ENCODE measurements around the gene RPL36.
"Not testable (repeated sequence)": the region's sequence is repeated elsewhere in the genome, so short reads cannot be mapped to it uniquely, and the experiment has no call there.

The RPL36 gene

DNA sequence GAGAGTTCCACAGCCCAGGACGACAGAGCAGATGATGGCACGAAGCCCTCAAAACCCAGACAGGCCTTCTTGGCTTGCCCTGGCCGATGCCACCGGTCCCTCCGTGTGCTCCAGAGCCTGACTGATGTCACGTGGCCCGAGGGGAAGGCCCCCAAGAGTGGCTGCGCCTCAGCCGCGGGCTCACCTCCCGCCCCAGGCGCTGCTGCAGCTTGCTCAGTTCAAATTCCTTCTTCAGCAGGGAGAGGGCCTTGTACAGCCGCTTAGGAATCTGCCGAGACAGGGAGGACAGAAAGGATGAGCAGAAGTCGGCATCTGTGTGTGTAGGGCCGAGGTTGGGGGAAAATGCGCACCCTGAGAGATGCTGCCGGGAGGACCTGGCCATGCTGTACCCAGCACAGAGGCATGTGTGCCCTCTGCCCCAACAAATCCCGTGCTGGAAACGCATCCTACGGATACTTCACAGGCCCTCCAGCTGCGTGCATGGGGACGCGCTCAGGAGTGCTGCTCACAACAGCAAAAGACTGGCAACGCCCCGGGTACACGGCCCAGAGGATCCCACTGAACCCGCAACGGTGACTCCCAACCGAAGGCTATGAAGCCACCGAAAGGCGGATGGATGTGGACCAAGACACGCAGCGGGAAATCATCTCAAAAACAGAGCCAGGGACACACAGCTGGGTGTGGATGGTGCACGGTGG, 16.9 kb downstream of the RPL36 start:
- no peak for DNase-seq (ENCODE audit: low spot score)

DNA sequence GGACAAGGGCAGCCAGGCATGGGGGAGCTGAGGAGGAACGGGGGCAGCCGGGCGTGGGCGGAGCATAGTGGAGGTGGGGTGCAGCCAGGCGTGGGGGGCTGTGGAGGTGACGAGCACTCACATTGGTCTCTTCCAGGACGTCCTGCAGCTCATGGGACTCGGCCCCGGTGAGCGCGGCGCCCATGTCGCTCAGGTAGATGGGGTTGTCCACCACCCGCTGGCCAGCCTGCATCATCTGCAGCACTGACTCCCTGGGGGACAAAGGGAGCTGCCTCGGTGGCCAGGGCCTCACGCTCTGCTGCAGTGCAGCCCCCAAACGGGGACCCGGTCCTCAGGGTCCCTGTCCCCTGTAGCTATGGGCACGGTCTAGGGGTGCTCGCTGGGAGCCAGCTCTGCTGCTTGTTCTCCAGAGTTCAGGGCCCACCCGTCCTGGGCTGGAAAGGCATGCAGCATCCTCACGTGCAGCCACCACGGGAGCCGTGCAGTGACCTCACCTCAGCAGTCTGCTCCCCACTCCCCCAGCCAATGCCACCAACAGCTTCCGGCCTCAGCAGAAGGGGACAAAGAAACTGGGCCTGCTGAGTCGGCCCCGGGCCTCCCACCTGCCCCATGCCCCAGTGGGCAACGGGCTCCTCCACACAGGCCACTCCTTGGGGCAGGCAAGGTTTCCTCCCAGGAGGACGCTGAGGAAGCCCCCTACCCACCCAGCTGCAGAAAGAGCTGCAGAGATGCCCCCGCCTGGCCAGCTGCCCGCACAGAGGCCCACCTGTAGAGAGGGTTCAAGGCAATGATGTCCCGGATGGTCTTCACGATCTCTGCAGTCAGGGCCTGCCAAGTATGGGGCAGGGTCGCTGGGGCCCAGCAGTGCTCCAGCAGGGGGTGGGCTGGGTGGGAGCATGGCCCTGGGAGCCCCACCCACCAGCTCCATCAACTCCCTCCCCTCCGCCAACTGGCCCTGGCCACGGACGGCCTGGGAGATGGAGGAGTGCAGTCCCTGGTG, 17.8 kb downstream of the RPL36 start:
- no peak for DNase-seq (ENCODE audit: low spot score)

DNA sequence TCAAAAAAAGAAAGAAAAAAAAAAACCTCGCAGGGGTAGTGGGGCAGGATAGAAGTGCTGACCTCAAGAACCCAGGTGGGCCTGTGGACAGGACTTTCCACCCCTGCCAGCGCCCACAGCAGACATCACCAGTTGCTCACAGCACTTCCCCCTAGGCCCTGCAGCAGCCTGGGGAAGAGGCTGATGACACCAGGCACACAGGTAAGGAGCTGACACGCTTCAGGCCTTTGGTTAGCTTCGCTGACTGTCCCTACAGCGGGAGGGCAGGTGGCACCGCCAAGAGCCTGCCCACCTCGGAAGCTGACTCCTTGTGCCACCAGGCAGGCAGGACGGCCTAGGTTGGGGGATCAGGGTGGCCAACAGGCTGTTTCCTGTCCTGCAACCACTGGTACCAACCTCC, 20.9 kb downstream of the RPL36 start:
- no peak for DNase-seq (ENCODE audit: low spot score)

DNA sequence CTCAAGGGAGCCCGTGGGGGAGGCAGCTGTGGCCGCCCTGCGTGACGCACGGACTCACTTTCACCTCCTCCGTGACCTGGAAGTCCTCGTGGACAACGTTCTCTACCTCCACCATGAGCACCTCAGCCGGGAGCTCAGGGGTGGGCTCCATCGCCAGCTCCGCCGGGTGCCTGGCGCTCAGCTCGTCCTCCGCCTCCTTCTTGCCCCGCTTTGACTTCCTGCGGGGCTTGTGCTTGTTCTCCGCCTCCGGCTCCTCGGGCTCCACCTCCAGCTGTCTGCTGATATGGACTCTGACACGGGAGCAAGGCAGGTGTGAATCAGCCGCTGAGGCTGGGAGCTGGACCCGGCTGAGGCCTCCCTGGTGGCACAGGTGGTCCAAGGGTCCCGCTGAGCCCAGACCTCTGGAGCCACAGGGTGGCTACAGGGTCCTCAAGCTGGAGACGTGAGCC, 21.6 kb downstream of the RPL36 start:
- DNase-seq (ENCODE audit: low spot score): no peak

DNA sequence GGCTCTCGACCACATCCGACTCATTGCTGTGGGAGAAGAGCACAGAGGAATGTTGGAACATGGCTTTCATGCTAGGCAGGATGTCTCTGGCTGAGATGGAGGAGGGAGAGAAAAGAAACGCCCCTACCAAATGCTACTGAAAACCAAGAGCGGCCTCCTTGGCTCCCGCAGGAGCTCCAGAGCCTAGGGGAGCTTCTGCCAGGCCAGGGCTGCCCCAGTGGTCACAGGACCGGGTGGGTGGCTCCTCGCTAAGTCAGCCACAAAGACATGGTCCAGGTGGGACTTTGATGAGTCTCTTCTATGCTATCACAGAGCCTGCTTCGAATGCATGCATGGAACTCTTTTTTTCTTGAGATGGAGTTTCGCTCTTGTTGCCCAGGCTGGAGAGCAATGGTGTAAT, 23.1 kb downstream of the RPL36 start:
- DNase-seq (ENCODE audit: low spot score): no peak

DNA sequence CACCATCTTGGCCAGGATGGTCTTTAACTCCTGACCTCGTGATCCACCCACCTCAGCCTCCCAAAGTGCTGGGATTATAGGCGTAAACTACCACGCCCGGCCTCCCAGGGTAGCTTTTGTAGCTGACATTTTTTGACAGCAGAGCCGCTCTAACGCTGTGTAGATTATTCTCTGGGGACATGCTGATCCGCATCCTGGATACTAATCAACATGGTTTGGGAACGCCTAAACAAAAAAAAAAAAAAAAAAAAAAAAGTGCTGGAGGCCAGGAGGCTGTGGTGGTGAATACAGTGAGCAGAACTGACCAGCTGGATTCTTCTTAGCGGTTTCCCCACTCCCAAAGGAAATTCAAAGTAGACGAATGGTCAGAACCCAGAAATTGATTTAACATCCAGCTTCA, 24.7 kb downstream of the RPL36 start:
- DNase-seq (ENCODE audit: low spot score): no peak

DNA sequence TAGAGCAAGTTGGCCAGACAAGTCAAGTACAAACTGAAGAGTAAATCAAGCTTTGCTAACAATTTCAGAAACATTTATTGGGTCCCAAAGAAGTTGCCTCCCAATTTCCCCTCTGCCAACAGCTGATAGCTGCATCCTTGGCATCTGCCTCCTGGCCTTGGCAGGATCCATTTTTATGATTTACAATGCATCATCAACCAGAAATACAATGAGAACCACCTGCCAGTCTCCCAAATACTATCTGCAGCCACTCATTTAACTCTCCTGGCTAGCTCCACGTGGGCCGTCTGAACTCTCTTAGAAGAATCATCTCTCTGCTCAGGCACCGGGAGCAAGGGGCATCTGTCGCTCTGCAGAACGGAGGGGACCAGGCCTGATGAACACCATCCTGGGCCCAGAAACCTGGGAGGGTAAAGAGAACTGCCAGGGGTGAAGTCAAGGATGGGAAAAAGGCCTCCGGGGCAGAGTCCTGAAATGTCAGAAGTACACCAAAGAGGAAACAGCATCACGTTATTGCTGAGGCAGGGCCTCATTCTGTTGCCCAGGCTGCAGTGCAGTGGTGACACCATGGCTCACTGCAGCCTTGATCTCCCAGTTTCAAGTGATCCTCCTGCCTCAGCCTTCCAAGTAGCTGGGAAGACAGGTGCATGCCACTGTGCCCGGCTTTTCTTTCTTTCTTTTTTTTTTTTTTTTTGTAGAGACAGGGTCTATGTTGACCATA, 27.3 kb downstream of the RPL36 start:
- DNase-seq (ENCODE audit: low spot score): no peak

DNA sequence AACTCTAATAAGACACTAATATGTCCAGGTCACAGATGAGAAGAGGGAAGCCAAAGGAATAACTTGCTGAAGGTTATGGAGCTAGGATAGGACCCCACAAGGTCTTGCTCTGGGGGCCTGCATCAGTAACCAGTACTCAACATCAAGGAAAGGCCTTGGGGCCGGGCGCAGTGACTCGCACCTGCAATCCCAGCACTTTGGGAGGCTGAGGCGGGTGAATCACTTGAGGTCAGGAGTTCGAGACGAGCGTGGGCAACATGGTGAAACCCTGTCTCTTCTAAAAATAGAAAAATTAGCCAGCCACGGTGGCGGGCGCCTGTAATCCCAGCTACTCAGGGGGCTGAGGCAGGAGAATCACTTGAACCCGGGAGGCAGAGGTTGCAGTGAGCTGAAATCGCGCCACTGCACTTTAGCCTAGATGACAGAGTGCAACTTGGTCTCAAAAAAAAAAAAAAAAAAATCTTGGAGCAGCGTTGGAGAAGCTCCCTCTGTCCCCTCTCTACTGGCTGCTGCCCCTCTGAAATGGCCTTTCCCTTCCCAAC, 28.0 kb downstream of the RPL36 start:
- DNase-seq (ENCODE audit: low spot score): no peak

DNA sequence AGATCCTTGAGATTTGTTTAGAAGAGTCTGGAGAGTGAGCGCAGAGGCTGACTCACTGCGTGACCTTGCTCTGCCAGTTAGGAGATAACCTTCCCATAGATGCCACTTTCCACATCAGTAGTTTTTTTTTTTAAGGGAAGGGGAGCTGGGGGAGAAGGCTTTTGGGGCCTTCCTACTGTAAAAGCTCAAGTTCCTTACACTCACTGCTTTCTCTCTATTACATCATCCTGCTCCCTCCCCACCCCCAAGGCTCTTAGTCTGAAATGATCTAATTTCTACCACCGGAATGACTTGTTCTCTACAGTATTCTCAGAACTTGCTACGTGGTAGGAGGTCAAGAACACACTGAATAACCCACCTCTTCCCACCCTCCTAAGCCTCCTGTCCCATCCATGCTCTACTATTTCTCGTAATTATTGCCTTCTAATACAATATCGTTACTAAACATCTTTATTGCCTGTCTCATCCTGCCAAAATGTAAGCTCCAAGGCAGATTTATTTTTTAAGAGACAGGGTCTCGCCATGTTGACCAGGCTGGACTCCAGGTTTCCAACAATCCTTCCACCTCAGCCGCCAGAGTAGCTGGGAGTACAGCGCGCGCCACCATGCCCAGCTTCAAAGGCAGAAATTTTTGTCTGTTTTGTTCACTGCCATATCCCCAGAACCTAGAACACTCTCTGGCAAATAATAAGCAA, 28.6 kb downstream of the RPL36 start:
- peak; percentile 25 for DNase-seq (ENCODE audit: low spot score)

DNA sequence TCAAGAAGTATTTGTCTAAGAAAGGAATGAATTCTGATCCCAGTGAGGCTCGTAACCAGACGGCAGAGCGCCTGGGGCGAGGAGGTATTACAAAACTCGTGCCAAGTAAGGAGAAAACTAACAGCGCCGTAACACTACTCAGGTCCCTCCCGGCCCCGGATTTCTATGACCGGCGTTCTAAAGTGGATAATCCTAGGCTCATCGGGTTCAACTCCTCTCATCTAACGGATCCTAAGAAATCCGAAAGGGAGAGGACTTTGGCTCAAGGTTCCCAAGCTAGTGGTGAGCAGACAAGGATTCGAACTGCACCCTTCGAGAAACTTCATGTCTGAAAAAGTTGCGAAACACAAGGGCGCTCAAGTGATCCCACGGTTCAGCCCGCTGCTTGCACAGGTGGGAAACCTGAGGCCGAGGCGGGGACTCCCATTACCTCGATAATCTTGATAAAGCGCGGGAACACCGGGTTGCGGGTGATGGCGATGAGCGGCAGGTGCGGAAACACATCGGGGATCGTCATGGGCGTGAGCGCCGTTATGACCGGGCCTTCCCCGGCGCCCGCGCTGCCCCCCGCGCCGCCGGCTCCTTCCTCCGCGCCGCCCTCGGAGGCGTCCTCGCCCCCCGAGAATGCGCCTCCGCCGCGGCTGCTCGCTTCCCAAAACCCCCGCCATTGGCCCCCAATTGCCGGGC, 29.3 kb downstream of the RPL36 start:
- DNase-seq (ENCODE audit: low spot score): no peak

DNA sequence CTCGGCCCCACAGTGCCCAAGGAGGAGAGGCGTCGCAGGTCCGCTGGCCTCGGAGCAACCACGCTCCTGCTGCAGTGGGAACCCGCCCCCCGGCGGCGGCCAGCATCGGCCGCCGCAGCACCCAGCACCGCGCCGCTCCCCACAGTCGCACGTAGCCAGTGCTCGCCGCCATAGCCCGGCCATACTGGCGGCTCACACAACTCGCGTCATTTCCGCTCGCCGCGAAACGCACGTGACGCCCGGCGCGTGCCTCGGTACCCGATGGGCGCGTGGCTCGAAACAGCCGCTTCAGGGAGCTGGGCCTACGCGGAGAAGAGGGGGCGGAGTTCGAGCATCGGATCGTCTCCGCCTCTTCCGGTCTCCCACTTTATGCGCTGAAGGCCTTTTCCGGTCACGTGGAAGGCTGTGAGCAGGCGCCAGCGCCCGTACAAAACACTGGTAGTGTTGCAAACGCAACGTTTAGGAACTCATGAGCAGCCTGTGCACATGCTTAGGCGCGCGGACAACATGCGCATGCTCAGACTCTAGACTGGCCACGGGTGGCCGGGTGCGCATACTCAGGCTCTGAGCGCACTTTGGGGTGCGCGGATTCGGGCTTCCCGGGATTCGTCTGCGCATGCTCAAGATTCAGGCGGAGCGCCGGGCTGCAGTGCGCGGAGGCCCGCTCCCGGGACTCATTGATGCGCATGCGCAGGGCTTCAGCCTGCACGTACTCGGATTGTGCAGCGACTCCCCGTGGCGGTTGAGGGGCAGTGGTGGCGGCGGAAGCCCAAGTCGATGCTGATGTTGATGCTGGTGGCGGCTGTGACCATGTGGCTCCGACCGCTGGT, 30.1 kb downstream of the RPL36 start, which contains the start of the genes CATSPERD and LONP1:
Gene CATSPERD (plus strand): TSS at position 677 of the 830 bp plus-strand sequence. CDS start 101 bp downstream, at position 778.
Gene LONP1 (minus strand): TSS at position 186 of the 830 bp plus-strand sequence. CDS start 14 bp downstream, at position 172.
- DNase-seq (ENCODE audit: low spot score): peak; percentile 98

DNA sequence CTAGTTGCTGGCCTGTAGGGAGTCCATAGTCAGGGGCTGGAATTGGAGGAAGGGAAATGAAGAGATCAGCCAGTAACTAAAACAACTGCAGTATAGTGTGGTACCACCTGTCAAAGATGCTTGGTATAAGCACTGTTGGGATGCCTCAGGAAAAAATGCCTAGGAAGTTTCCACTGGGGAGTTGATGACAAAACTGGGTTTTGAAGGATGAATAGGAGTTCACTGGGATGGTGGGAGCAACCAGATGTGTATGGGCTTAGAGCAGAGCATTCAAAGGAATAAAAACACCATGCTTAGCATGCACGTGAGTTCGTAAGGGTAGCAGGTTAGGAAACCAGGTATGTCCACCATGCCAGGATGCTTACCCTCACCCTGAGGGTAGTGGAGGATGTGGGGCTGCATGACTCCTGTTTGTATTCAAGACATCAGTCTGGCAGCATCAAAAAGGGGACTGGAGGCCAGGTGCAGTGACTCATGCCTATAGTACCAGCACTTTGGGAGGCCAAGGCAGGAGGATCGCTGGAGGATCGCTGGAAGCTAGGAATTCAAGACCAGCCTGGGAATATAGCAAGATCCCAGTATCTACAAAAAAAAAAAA, 37.5 kb downstream of the RPL36 start:
- no peak for DNase-seq (ENCODE audit: low spot score)

DNA sequence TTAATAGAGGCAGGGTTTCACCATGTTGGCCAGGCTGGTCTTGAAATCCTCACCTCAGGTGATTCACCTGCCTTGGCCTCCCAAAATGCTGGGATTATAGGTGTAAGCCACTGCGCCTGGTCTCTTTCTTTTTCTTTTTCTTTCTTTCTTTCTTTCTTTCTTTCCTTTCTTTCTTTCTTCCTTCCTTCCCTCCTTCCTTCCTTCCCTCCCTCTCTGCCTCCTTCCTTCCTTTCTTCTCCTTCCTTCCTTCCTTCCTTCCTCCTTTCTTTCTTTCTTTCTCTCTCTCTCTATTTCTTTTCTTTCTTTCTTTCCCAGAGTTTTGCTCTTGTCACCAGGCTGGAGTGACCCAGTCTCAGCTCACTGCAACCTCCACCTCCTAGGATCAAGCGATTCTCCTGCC, 43.1 kb downstream of the RPL36 start:
- not testable (repeated sequence) for DNase-seq (ENCODE audit: low spot score)

DNA sequence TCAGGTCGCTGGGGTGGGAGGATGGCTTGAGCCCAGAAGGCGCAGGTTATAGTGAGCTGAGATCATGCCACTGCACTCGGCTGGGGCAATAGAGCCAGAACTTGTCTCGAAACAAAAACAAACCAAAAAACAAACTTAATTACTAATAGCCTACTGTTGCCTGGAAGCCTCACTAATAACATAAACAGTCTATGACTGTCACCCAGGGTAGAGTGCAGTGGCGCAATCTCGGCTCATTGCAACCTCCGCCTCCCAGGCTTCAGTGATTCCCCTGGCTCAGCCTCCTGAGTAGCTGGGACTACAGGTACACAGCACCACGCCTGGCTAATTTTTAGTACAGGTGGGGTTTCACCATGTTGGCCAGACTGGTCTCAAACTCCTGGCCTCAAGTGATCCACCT, 48.3 kb downstream of the RPL36 start:
- no peak for DNase-seq (ENCODE audit: low spot score)
